Measurements from ENCODE around the gene LRRFIP1.

Gene LRRFIP1

DNA sequence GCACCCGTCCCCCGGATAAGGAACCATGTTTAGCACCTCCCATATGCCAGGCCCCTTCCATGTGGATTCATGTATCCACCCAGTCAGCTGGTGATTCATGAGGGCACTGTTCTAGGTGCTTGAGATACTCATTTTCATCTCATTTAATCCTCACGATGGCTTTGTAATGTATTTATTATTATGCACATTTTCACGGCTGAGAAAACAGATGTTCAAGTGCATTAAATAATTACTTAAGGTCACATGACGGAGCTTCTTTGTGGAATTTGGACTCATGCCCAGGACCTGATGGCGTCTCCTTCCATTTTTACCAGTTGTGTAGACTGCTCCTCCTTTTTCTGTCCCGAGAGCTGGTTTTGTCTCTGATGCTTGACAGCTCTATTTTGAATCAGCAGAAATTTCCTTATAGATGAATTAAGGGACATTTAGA lies 99.0 kb downstream of the LRRFIP1 start:
- TF ChIP-seq, protein P1, sequence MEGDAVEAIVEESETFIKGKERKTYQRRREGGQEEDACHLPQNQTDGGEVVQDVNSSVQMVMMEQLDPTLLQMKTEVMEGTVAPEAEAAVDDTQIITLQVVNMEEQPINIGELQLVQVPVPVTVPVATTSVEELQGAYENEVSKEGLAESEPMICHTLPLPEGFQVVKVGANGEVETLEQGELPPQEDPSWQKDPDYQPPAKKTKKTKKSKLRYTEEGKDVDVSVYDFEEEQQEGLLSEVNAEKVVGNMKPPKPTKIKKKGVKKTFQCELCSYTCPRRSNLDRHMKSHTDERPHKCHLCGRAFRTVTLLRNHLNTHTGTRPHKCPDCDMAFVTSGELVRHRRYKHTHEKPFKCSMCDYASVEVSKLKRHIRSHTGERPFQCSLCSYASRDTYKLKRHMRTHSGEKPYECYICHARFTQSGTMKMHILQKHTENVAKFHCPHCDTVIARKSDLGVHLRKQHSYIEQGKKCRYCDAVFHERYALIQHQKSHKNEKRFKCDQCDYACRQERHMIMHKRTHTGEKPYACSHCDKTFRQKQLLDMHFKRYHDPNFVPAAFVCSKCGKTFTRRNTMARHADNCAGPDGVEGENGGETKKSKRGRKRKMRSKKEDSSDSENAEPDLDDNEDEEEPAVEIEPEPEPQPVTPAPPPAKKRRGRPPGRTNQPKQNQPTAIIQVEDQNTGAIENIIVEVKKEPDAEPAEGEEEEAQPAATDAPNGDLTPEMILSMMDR (IDR thresholded peaks at IDR 0.05; ENCODE audit: poor library complexity, severe bottlenecking): no peak
- H3K4me3 ChIP-seq (ENCODE audit: severe bottlenecking): no peak overlapping the region
- H3K4me1 ChIP-seq (ENCODE audit: insufficient read depth, poor library complexity, severe bottlenecking): peaks cover 51% of the 10 kb centered on the region
- no peaks in the 10 kb centered on the region for H3K27me3 ChIP-seq (ENCODE audit: insufficient read depth, poor library complexity, severe bottlenecking)
- no peak for DNase-seq (ENCODE audit: low spot score)
- H3K36me3 ChIP-seq (ENCODE audit: low read depth): peaks cover 57% of the 10 kb centered on the region
- no peak for ATAC-seq (ENCODE audit: low read depth)
- peak overlapping the region; percentile 40 for H3K27ac ChIP-seq (ENCODE audit: poor library complexity, severe bottlenecking)
- H3K9me3 ChIP-seq (ENCODE audit: severe bottlenecking): no peaks in the 10 kb centered on the region

DNA sequence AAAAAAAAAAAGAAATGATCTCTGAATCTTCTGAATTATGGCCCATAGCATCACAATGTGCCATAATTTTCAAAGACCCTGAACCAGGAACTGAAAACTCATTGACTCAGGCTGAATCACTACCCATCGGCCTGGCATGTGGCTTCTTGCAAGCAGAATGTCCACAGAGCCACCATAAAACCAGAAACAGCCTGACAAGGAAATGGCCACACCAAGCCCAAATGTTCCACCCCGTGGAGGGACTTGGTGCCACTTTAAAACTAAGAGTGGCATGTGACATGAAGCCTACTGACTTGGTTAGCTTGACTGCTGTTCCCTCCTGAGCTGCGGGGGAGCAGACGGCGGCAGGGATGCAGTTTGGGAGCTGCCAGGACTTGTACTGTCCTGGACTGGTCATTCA lies 100.0 kb downstream of the LRRFIP1 start:
- H3K9me3 ChIP-seq (ENCODE audit: severe bottlenecking): no peaks in the 10 kb centered on the region
- peaks cover 57% of the 10 kb centered on the region for H3K36me3 ChIP-seq (ENCODE audit: low read depth)
- TF ChIP-seq, protein P1 (IDR thresholded peaks at IDR 0.05; ENCODE audit: poor library complexity, severe bottlenecking): no peak
- ATAC-seq (ENCODE audit: low read depth) (no peak), DNase-seq (ENCODE audit: low spot score) (no peak)
- no peaks in the 10 kb centered on the region for H3K27me3 ChIP-seq (ENCODE audit: insufficient read depth, poor library complexity, severe bottlenecking)
- H3K27ac ChIP-seq (ENCODE audit: poor library complexity, severe bottlenecking): peak overlapping the region; percentile 40
- no peak overlapping the region for H3K4me3 ChIP-seq (ENCODE audit: severe bottlenecking)
- H3K4me1 ChIP-seq (ENCODE audit: insufficient read depth, poor library complexity, severe bottlenecking): peaks cover 60% of the 10 kb centered on the region

DNA sequence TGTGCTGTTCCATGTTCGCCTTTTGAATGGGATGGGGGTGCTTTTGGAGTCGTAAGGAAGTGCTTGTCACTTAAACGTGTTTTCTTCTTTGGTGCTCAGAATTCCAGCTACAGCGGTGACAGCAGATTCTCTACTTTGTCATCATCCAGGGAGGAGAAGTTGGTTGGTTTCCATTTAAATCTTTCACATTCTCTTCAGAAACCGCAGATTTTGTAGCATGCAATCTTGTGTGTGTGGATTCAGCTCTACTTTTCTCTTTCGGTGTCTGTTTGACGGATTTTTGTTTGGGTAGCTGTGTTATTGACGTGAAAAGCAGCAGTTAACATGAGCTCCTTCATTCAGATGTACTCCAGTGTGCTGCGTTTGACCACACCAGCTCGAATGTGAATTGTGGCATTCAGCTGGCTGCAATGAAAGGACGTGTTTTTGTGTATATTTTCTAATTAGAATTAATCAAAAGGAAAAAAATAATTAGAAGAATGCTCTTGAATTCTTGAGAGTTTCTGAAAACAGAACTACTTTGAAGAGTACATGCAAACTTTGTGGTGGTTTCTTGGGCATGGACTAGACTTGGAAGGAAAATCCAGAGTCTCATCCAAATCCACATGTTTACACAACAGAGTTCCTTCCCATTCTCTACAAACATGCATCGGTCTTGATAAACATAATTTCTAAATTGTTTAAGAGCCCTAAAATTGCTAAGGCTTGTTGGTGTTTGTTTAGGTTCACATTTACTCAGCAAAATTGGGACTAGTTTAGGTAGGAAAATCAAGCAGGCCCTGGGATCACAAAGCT lies 102.5 kb downstream of the LRRFIP1 start:
- Histone ChIP-seq H3K4me1 (ENCODE audit: insufficient read depth, poor library complexity, severe bottlenecking) (peaks cover 51% of the 10 kb centered on the region), H3K27me3 (ENCODE audit: insufficient read depth, poor library complexity, severe bottlenecking) (no peaks in the 10 kb centered on the region), H3K4me3 (ENCODE audit: severe bottlenecking) (no peak overlapping the region), H3K9me3 (ENCODE audit: severe bottlenecking) (no peaks in the 10 kb centered on the region), H3K36me3 (ENCODE audit: low read depth) (peaks cover 48% of the 10 kb centered on the region), H3K27ac (ENCODE audit: poor library complexity, severe bottlenecking) (no peak overlapping the region)
- TF ChIP-seq, protein P1 (IDR thresholded peaks at IDR 0.05; ENCODE audit: poor library complexity, severe bottlenecking): no peak
- DNase-seq (ENCODE audit: low spot score): no peak
- no peak for ATAC-seq (ENCODE audit: low read depth)

DNA sequence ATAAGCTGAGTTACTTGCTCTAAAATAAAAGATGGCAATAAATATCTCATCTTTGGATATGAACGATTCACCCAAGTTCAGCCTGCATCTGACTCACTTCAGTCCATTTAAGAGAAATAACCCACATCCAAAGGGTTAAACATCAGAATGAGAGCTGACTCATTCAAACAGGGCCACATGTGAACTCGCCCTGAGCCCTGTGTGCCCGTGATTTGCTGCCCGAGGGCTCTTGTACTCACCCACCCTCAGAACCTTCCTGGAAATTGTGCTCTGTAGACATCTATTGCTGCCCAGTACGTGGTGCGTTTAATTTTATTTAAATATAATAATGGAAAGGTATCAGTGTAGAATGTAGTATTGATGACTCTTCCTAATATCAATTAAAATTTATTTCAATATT lies 104.3 kb downstream of the LRRFIP1 start:
- TF ChIP-seq, protein P1 (IDR thresholded peaks at IDR 0.05; ENCODE audit: poor library complexity, severe bottlenecking): no peak
- no peak for DNase-seq (ENCODE audit: low spot score)
- H3K4me1 ChIP-seq (ENCODE audit: insufficient read depth, poor library complexity, severe bottlenecking): peaks cover 39% of the 10 kb centered on the region
- H3K36me3 ChIP-seq (ENCODE audit: low read depth): peaks cover 50% of the 10 kb centered on the region
- peak; percentile 88 for ATAC-seq (ENCODE audit: low read depth)
- no peaks in the 10 kb centered on the region for H3K9me3 ChIP-seq (ENCODE audit: severe bottlenecking)
- no peaks in the 10 kb centered on the region for H3K27me3 ChIP-seq (ENCODE audit: insufficient read depth, poor library complexity, severe bottlenecking)
- H3K27ac ChIP-seq (ENCODE audit: poor library complexity, severe bottlenecking): peak overlapping the region; percentile 38
- H3K4me3 ChIP-seq (ENCODE audit: severe bottlenecking): no peak overlapping the region

DNA sequence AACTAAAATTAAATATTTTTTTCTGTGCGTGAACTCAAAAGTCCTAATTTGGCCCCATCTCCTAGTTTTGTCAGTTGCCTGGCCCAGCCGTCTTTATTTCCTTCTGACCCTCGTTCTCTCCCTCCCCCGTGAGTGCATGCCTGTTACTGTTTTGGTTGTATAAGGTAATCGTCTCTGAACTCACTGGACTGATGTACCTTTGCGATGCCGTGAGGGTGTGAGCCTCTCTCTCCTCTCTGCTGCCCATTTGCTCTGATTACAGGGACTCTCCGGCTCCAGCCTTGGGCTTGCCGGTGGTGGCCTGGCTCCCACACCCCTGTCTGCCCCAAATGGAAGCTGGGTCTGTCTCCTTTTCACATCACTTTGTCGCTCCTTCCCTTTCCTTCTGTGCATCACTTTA lies 104.7 kb downstream of the LRRFIP1 start:
- Histone ChIP-seq H3K4me3 (ENCODE audit: severe bottlenecking) (no peak overlapping the region), H3K4me1 (ENCODE audit: insufficient read depth, poor library complexity, severe bottlenecking) (peaks cover 35% of the 10 kb centered on the region), H3K27me3 (ENCODE audit: insufficient read depth, poor library complexity, severe bottlenecking) (no peaks in the 10 kb centered on the region), H3K27ac (ENCODE audit: poor library complexity, severe bottlenecking) (peak overlapping the region; percentile 38), H3K9me3 (ENCODE audit: severe bottlenecking) (no peaks in the 10 kb centered on the region), H3K36me3 (ENCODE audit: low read depth) (peaks cover 49% of the 10 kb centered on the region)
- DNase-seq (ENCODE audit: low spot score) (no peak), ATAC-seq (ENCODE audit: low read depth) (peak; percentile 15; the same call in 1 of the 3 replicates)
- TF ChIP-seq, protein P1 (IDR thresholded peaks at IDR 0.05; ENCODE audit: poor library complexity, severe bottlenecking): no peak
